ENCODE data around the gene SV2C.

Gene SV2C

DNA sequence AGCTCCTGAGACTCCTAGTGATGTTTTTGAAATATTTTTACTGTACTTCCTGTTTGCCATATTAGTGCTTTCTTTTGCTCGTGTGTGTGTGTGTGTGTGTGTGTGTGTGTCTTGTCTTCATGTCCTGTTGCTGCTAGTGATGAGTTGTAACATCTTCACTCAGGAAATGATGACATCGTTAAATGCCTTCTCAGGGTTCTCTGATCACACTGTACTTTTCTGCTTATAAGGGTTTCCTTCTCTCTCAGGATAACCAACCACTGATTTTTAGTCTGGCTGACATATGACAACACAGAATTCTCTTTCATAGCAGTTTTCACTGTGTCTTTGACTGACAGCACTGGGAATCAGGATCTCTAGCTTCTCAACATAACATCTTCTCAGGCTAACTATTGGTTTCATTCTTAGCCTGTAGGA lies 16.1 kb downstream of the SV2C start:
- DNase-seq (ENCODE audit: low read depth in 2 of 2) = no peak

DNA sequence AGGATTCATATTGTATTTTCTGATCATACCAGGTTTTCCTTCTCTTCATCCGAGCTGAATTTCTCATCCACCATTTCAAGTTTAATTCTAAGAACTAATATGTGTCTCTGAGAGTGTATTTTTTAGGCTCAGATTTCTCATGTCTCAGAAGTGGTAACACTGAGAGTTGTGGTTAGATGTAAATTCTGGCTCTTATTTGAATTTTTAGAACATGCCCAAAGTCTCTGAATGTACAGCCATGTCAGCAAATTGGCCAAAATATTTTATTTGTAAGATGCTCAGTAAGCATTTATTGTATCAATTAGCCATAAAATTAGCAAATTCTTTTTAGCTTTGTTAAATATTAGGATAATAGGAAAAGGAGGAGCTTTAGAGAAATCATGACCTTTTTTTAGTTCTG lies 16.6 kb downstream of the SV2C start:
- DNase-seq (ENCODE audit: low read depth in 2 of 2) = no peak

- DNase-seq (ENCODE audit: low read depth in 2 of 2) = no peak
These were observed 20.8 kb downstream of the SV2C start for GRCh38 chr5:76104027-76104426.

DNA sequence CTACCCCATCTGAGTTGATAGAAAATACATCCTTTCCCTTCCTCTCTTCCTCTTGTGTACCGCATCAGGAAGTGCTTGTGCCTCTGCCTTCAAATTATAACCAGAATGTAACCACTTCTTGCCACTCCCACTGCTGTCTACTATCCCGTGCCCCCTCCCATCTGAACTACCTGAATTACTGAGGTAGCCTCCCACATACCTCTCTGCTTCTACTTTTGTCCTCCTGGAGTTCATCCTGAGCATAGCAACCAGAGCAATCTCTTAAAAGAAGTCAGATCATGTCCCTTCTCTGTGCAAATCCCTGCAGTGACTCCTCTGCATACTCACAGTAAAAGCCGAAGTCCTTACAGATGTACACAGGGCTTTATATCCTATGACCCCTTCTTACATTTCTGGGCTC lies 23.0 kb downstream of the SV2C start:
- DNase-seq (ENCODE audit: low read depth in 2 of 2) = no peak

GRCh38 chr5:76111477-76112174 lies 28.4 kb downstream of the SV2C start:
- DNase-seq (ENCODE audit: low read depth in 2 of 2) = no peak

DNA sequence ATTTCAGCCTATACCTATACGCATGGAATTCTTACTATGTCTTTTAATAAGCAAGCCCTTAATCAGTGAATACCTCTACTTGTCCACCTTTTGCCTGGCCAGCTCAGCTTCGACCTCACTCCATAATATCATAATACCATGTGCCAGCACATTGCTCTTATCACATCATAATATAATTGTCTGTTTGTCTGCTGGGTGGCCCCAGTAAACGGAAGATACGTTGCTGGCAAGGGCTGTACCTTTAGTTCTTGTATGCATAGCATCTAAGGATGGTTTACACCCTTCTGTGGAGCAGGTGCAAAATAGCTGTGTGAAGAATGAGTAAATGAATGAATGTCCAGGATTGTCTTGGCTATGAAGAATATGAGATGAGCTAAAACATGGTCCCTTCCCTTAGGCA lies 29.9 kb downstream of the SV2C start:
- DNase-seq (ENCODE audit: low read depth in 2 of 2) = no peak

GRCh38 chr5:76114179-76114851 lies 31.1 kb downstream of the SV2C start:
- no peak for DNase-seq (ENCODE audit: low read depth in 2 of 2)

DNA sequence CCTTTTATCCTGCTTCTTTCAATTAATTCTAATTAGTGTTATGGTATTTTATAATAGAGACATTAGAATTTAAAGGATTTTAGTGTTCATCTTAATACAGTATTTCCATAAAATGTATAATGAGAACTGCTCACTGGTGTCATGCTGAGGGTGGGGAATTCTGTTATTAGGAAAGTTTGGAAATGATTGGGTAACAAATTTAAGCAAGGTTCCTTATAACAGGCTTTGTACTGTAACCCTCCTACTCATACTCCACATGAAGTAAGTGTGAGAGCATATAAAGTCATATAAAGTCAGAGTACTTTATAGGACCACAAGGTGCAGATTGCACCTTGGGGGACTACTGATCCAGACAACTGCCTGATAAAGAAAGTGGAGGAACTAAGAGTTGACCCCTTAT lies 42.2 kb downstream of the SV2C start:
- DNase-seq (ENCODE audit: low read depth in 2 of 2) = no peak

GRCh38 chr5:76125888-76126287 lies 42.7 kb downstream of the SV2C start:
- DNase-seq (ENCODE audit: low read depth in 2 of 2) = no peak

- DNase-seq (ENCODE audit: low read depth in 2 of 2) = no peak
These were observed 50.8 kb downstream of the SV2C start for GRCh38 chr5:76134003-76134402.

DNA sequence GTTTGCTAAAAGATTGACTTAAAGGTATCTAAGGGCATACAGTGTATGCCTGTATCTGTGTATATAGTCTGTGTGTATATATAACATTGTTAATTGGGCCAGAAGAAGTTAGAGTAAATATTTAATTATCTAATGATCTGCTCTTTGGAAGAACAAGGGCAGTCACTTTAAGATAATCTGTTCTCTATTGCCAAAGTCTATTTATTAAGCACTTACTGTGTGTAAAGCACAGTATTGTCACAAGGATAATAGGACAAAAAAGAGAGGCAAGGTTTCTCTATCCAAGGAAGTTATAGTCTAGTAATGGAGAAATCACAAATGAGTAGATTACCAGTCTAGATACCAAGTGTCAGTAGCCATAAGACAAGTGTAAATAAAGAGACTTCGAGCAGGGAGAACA lies 51.5 kb downstream of the SV2C start:
- no peak for DNase-seq (ENCODE audit: low read depth in 2 of 2)

DNA sequence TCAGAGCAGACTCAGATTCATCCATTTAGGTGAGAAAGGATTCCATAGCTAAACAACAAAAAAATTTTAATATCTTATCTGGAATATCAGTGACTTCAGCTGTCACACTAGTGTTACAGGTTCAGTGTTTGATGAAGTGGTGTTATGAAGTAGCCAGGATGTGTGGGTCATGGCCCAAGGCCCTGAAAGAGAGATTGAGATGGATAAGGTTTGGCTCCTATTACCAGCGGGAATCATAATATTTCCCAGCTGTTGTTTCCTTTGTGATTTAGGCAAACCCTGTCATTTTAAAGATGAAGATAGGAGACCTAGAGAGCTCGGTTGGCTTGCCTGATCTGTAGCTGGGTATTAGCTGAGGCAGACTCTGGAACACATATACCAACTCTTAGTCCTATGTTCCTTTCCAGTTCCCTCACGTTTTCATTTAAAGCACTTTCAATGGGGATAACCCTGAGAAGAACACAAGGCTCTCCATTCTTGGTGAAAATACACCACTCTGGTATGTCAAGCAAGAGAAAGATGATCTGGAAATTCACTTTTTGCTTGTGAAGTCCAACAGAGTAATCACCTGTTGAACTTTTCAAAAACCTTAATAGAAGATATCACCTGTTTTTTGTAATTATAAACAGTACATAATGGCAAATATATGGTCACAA lies 54.8 kb downstream of the SV2C start:
- DNase-seq (ENCODE audit: low read depth in 2 of 2) = no peak

- DNase-seq (ENCODE audit: low read depth in 2 of 2) = no peak
These were observed 60.7 kb downstream of the SV2C start for GRCh38 chr5:76143884-76144283.

DNA sequence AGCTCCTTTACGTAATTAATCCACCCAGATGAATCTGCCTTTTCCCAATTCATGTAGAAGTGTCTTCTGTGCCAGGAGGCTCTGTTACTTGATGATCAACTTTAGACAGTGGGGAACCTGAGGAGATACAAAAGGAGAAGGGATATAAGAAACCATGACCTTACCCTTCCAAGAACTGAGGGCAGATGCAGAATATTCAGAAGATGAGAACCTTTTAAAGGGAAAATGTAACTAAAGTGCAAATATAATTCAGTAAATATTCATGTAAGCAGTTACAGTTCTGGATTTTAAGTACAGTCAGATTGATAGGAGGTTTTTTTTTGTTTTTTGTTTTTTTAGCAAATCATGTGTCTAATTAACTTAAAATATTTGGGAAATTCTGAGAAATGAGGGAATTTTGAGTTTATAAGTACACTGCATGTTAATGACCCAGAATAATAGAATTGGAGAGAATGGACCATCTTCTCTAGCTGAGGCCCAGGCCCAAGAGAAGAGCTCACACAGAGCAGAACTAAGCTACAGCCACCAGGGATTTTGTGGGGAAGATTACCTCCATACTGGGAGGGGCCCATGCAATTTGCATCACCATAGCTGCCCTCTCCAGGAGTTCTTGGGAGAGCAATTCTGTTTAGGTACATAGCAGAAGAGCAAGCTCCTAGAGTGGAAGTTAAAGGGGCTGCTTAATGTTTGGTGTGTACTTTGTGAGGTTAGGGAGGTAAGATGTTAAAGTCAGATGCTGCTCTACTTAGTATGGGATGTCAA lies 61.5 kb downstream of the SV2C start:
- no peak for DNase-seq (ENCODE audit: low read depth in 2 of 2)

DNA sequence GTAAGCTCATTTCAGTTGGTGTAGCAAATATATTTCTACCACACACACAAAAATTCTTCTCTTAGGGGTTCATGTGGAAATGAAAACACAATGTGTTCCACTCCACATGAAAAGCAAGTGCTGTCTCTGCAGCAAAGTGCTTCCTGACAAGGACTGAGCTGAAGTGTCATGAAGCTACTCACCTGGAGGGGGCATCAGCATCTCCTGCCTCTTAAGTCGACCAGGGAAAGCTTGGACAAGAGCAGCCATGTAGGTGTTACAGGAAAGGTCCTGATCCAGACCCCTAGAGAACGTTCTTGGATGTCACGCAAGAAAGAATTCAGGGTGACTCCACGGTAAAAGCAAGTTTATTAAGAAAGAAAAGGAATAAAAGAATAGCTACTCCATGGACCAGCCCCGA lies 62.8 kb downstream of the SV2C start:
- no peak for DNase-seq (ENCODE audit: low read depth in 2 of 2)

GRCh38 chr5:76149636-76150035 lies 66.5 kb downstream of the SV2C start:
- no peak for DNase-seq (ENCODE audit: low read depth in 2 of 2)

- DNase-seq (ENCODE audit: low read depth in 2 of 2) = no peak
These were observed 69.0 kb downstream of the SV2C start for GRCh38 chr5:76152161-76152560.

GRCh38 chr5:76152700-76153099 lies 69.5 kb downstream of the SV2C start:
- no peak for DNase-seq (ENCODE audit: low read depth in 2 of 2)

DNA sequence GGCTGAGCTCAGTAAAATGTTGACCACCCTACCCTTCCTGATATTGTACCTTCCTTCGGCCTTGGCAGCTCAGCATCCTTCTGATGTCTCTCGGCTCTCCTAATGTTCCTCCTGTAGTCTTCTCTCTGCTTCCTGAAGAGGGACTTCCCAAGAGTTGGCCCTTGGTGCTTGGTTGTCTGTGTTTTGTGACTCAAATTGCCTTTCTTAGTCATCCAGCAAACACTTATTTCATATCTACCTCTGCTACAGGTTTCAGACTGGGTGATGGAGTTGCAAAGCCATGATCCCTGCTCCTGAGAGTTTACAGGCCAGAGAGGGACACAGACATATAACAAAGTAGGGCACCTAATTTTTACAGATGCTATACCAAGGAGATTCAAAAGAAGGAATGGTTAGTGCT lies 70.1 kb downstream of the SV2C start:
- DNase-seq (ENCODE audit: low read depth in 2 of 2) = no peak

DNA sequence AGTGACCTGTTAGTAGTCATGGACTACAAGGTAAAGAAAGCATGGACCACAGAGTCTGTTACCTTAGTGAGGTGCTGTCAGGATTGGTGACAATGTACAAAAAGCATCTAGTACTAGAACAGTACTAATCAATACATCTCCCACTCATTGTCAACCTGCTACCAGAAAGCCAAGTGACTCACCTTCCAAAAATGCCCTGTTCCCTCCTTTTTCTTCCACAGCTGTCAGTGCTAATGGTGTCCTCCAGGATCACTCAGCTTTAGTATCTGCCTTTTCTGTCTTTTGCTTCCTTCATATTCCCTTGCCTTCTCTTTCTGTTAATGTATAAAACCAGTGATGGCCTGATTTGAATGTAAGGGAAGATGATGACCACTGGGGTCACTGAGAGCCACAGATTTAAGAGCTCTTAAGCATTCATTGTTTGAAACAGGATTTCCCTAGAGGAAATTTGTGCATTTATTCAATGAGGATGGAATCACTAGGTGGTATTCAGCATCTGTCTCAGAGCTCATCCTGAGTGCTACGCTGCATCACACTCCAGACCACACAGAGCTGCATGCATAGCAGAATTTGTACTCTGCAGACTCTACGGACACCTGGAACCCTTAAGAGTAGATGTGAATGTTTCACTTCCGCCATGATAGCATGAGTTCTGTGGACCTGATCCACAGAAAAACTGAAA lies 71.0 kb downstream of the SV2C start:
- DNase-seq (ENCODE audit: low read depth in 2 of 2) = no peak

DNA sequence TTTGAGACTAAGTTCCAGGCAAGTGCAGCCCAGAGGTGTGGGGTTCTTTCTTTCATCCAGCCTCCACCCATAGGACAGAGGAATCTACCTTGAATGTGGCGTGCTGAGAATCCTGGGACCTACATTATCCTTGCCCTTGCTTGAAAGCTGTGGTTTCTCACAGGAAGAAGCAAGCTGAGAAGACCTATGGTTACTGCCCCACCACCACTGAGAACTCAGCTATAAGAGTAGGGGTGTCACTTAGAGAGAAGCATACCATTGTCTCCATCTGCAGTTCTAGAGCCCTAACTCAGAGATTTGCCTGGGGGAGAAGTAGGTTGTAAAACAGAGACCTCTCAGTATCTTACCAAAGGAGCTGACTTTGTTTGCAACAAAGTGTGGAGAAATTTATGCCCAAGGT lies 72.4 kb downstream of the SV2C start:
- no peak for DNase-seq (ENCODE audit: low read depth in 2 of 2)

- DNase-seq (ENCODE audit: low read depth in 2 of 2) = no peak
These were observed 79.2 kb downstream of the SV2C start for GRCh38 chr5:76162335-76162734.
